NCI-H524 (cell line): Measurements from ENCODE around the gene NEU4.

ENCODE experiments used
- DNase-seq, 2 experiments: peaks; one replicate each; lab custom pipeline; 2025; lab: John Stamatoyannopoulos, UW

NEU4 gene

DNA sequence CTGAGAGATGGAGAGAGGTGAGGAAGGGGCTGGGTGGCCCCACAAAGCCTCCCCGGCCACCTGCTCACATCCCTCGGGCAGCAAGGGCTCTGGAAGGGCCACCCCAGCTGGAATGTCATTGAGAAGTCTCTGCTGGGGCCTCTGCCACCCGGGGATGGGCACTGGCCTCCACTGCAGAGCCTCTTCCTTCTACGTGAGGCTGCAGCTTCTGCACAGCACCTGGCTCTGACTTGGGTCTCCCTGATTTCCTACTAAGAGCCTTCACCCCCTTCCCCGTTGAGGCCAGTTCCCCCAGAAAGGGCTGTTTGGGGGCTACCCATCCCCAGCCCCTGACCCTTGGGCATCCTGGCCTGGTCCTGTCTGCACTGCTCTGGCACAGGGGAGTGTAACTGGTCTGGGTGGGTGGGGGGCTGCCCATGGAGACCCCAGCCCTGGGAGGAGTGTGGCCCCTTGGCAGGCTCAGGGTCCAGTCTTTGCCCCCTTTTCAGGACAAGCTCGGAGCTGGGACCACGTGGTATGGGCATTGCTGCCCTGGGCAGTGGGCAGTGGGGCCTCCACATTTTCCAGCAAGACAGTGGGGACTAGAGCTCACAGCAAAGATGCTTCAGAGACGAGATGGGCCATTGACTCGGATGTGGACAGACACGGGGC, 44.1 kb downstream of the NEU4 start:
- DNase-seq = no peak

DNA sequence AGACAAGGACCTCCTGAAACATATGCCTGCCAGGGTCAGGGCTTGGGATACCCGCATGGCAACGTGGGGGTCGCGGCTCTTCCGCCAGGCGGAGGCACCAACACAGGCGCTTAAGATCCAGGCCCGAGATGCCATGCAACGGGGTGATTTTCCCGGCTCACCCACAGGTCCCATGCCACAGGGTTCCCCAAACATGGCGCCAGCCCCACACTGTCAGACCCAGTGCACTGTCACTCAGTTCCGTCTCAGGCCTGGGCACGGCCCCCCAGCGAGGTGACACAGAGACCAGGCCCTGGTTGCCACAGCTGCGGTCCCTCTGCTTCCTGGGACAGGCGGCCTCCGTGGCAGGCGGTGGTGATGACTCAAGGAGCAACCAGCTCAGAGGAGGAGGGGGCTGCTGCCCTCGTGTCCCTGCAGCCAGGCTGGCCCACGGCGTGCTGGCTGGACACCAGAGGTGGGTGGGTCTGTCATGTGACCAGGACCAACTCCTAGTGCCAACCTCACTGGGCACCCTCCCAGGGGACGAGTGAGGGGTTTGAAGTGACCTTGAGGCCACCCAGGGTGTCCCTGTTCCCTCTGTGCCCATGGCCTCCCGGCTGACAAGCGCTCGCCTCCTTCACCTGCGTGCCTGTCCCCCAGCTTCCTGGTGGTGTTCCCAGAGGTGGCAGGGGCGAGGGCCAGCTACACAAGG, 44.8 kb downstream of the NEU4 start:
- DNase-seq = no peak

DNA sequence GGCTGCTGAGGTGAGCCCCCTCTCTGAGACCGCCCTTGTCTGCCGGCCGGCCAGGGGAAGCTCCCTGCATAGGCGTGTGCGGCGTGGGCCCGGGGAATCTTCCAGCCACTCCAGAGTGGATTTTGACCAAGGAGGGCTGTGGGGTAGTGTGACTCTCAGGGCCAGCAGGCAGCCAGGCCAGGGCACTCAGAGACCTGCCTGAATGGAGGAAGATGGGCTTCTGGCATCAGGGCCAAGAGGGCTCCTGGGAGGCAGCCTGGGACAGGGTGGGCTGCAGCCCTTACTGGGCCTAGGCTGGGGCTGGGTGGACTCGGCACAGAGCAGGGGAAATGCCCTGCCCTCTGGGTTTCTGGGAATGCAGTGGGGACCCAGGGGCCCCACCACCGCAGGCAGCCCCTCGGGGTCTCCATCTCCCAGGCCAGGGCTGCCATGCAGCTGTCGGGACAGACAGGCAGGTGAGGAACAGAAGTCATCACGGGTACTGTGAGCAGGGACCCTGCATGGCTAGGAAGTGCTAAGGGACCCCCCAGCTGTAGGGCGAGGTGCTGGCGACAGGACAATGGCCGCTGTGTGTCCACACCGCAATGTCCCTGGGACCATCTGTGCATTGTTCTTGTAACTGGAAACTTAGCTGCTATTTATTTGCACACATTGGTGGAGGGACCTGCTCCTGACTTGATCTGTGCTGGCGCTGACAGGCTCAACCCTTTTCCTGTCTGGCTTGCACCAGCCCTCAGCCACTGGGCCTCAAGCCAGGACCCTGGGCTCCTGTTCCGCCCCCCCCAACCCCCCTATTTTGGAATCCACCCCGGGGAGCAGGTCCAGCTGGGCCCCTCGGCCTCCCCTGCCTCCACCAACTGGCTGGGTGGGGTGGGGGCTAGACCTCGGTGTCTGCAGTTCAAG, 45.6 kb downstream of the NEU4 start:
- no peak for DNase-seq

DNA sequence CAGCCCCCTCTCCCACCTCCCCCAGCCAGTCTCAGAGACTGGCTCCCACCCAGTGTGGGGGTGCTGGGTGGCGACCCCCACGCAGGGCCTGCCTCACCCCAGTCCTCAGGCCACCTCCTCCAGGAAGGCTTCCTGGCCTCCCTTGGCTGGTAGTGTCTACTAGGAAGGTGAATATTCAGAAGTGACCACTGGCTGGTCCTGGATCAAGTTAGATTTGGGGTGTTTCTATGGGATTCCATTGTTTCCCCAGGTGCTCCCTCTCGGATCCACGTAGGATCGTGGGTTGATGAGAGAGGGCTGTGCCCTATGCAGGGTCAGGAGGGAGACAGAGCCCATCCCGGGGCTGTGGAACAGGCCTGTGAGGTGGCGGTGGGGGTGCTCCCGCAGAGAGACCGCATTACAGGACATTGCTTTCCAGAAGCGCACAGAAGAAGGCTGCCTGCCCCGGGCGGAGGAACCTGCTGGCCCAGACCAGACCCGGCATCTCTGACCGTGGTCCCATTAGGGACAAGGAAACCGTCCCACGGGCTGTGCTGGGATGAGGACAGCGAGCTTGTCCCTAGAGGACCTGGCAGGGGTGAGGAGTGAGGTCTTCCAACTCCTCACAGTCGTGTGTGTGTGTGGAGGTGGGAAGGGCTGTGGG, 46.4 kb downstream of the NEU4 start:
- no peak for DNase-seq

DNA sequence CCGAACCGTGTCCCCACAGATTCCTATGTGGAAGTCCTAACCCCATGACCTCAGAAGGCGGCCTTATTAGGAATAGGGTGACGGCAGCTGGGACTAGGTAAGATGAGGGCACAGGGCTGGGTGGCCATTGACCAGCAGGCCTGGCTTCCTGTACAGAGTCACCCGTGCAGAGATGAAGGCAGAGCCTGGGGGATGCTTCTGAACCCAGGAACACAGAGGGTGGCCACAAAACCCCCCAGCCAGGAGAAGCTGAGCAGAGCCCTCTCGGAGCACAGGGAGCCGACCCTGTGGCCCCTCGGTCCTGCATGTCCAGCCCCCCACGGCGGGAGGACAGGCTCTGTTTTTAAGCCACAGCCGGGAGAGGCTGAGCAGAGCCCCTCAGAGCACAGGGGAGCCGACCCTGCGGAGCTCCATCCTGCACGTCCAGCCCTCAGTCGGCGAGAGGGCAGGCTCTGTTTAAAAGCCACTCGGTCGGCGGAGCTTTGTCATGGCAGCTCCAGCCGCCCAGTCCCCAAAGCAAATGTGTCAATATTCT, 47.0 kb downstream of the NEU4 start:
- DNase-seq = no peak

DNA sequence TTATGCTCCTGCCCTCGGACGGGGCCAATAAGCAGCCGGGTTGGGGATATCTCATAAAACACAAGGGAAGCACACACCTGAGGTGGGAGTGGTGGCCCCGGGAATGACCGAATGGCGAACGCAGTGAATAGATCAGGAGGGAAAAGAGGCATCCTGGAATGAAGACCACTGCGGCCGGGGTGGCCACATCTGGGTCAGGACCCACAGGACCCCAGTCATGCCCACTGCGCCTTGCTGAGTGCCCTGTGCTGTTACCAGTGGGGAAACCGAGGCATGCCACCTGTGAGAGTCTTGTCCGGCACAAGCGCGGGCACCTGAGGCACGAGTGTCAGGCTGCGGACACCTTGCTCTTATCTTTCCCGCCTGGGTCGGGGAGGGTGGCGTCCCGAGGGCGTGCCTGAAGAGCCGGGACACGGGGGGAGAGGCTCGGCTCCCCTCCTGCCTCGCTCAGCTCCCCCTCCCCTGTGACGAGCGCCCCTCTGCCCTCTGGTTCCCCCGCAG, 48.1 kb downstream of the NEU4 start:
- DNase-seq = no peak

GRCh38 chr2:241857572-241858121, 48.7 kb downstream of the NEU4 start:
- no peak for DNase-seq

GRCh38 chr2:241858206-241859016, 49.4 kb downstream of the NEU4 start, which contains the start of gene PDCD1:
PDCD1 (minus strand) TSS chr2:241858894; CDS start chr2:241858838, 56 bp downstream.
- DNase-seq = no peak

- no peak for DNase-seq
These were observed 50.0 kb downstream of the NEU4 start for GRCh38 chr2:241859017-241859435.

- peak in 1 of 2 experiments; percentile 55 for DNase-seq
These were observed 50.6 kb downstream of the NEU4 start for GRCh38 chr2:241859436-241860183.

DNA sequence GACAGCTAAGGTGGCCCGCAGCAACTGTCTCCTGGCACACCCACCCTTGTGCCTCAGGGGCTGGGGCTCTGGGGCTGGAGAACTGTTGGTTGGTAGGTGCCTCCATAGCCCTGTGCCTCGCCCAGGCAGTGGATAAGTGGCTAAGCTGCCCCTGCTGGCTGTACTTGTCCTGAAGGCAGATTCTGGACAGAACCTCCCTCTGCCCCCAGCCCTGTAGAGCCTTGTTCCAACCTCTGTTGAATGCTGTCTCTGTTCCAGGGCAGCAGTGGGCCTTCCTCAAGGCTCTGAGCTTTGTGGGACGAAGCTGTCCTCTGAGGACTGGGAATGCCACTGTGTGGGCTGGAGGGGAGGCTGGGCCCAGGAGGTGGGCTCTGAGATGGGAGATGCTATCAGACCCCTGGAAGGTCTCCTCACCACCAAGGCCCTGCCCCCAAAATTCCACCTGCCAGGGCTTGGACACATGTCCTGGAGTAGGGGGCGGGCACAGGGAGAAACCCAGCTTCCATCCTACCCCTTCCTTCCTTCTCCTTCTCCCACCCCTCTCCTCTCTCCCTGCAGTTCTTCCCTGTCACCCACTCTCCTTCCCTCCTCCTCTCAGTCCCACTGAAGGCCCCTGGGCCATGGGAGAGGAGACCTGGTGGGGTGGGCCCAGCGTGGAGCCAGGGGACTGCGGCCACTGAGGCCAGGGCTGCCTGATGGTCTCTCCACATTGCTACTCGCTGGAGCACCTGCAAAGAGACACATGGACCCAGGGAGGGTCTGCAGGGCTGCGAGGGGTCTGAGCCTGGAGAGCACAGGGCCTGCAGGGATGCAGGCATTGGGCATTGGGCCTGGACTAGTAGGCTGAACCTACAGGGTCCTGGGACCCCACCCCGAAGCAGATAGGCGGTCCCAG, 51.4 kb downstream of the NEU4 start:
- peak in 1 of 2 experiments; percentile 53 for DNase-seq

- no peak for DNase-seq
These were observed 52.3 kb downstream of the NEU4 start for GRCh38 chr2:241861264-241861663.

- no peak for DNase-seq
These were observed 53.1 kb downstream of the NEU4 start for GRCh38 chr2:241862093-241862492.

GRCh38 chr2:241862775-241863535, 54.0 kb downstream of the NEU4 start:
- DNase-seq = no peak

GRCh38 chr2:241863536-241863954, 54.6 kb downstream of the NEU4 start:
- no peak for DNase-seq

DNA sequence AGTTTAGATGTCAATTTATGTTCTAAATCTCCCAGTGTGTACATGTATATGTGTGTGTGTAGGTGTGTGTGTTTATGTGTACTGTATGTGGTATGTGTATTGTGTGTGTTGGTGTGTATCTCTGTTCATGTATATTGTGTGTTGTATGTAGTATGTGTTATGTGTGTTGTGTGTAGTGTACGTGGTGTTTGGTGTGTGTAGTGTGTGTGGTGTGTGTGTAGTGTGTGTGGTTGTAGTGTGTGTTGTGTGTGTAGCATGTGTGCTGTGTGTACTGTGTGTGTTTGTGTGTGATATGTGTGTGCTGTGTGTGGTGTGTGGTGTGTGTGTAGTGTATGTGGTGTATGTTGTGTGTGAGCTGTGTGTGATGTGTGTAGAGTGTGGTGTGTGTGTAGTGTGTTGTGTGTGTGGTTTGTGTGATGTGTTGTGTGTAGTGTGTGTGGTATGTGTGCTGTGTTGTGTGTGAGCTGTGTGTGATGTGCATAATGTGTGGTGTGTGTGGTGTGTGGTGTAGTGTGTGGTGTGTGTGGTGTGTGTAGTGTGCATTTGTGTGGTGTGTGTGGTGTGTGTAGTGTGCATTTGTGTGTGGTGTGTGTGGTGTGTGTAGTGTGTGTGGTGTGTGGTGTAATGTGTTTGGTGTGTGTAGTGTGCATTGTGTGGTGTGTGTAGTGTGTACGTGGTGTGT, 55.3 kb downstream of the NEU4 start:
- no peak for DNase-seq

DNA sequence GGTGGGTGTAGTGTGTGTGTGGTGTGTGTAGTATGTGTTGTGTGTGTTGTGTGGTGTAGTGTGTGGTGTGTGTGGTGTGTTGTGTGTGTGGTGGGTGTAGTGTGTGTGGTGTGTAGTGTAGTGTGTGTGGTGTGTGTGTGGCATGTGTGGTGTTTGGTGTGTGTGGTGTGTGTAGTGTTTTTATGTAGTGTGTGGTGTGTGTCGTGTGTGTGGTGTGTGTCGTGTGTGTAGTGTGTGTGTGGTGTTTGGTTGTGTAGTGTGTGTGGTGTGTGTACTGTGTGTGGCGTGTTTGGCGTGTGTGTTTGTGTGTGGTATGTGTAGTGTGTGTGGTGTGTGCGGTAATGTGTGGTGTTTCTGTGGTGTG, 55.8 kb downstream of the NEU4 start:
- DNase-seq = no peak
